Erythroblast (primary cell): ENCODE data around the gene COX5B.

Experiments
- GATA1 ChIP-seq: IDR thresholded peaks from 2 replicates; pipeline ENCODE4 v1.6.1; 2011; ENCODE audit warnings: low read depth, mild to moderate bottlenecking, control low read depth, low read length, moderate library complexity
- POLR2A ChIP-seq: IDR thresholded peaks from 2 replicates; pipeline ENCODE4 v1.6.1; 2011; ENCODE audit warnings: mild to moderate bottlenecking, low read length

- TF ChIP-seq POLR2A = no peak
- no peak for TF ChIP-seq GATA1
These were observed 14.3 kb downstream of the COX5B start for GRCh38 chr2:97660044-97660774.
